ENCODE measurements around the gene TGFB1I1. TPM values are rescaled to one million over a fixed set of nuclear protein-coding genes. Genes with fewer than 3 reads are reported as not detected.

TGFB1I1 gene
- total and polyA plus RNA-seq, 2 experiments from 2014 or later: 4.1 to 4.2 TPM

- Histone ChIP-seq H3K4me2 (peak within 1 kb of the TSS; percentile 99), H3K36me3 (ENCODE audit: insufficient read depth) (no peaks in the 10 kb centered on the region), H3K27ac (ENCODE audit: low read depth) (peak within 1 kb of the TSS; percentile 93), H4K20me1 (replicated peaks; ENCODE audit: insufficient read depth) (peaks cover 19% of the 10 kb centered on the region), H3K4me3 (peak within 1 kb of the TSS; percentile 91), H2AFZ (peak within 1 kb of the TSS; percentile 70), H3K9me2 (ENCODE audit: insufficient read depth) (no peaks in the 10 kb centered on the region), H3K4me1 (ENCODE audit: insufficient read depth) (peaks cover 21% of the 10 kb centered on the region; the same call in 1 of the 2 replicates), H3K79me2 (replicated peaks; ENCODE audit: insufficient read depth) (peaks cover 26% of the 10 kb centered on the region), H3K27me3 (ENCODE audit: insufficient read depth) (no peaks in the 10 kb centered on the region), H3F3A (replicated peaks; ENCODE audit: low read depth) (peaks cover 4% of the 10 kb centered on the region; the same call in 1 of the 2 replicates)
- H3K36me3 Mint-ChIP-seq (ENCODE audit: low read depth): peaks cover 33% of the 10 kb centered on the region; the same call in 2 of the 3 replicates
- peak within 1 kb of the TSS; percentile 97 for H3K27ac Mint-ChIP-seq
- ATAC-seq (peak; percentile 75), DNase-seq (ENCODE audit: low spot score) (peak; percentile 99)
- H3K27me3 Mint-ChIP-seq (ENCODE audit: insufficient read depth, low read depth, poor library complexity): peaks cover 5% of the 10 kb centered on the region
- H3K4me3 Mint-ChIP-seq: peak within 1 kb of the TSS; percentile 89
- peaks cover 22% of the 10 kb centered on the region for H3K4me1 Mint-ChIP-seq
- peaks cover 4% of the 10 kb centered on the region; the same call in 2 of the 3 replicates for H3K9me3 Mint-ChIP-seq
- TF ChIP-seq REST (IDR thresholded peaks at IDR 0.05; ENCODE audit: unreplicated experiment): no peak
- TF ChIP-seq ZNF114 (CRISPR knock-in tag; IDR thresholded peaks at IDR 0.05): no peak
- TF ChIP-seq STAT1 (IDR thresholded peaks at IDR 0.05; ENCODE audit: unreplicated experiment): no peak
- peak; percentile 40 to 50; a peak in 3 of 4 replicates for TF ChIP-seq CTCF (conservative IDR thresholded peaks at IDR 0.05; ENCODE audit: low read depth in 2 of 2)
- peak; percentile 90 for TF ChIP-seq ETS1 (IDR thresholded peaks at IDR 0.05)
- TF ChIP-seq CREB1 (CRISPR knock-in tag; IDR thresholded peaks at IDR 0.05; ENCODE audit: low read depth): peak; percentile 92
- TF ChIP-seq ZNF331 (CRISPR knock-in tag; IDR thresholded peaks at IDR 0.05; ENCODE audit: low read depth): no peak
- no peak for TF ChIP-seq EZH2phosphoT487 (IDR thresholded peaks at IDR 0.05; ENCODE audit: unreplicated experiment)
- TF ChIP-seq POLR2AphosphoS5 (IDR thresholded peaks at IDR 0.05; ENCODE audit: low read depth): peak; percentile 53
- TF ChIP-seq EZH2 (IDR thresholded peaks at IDR 0.05; ENCODE audit: low read depth, unreplicated experiment): no peak
- no peak for TF ChIP-seq NANOG (IDR thresholded peaks at IDR 0.05; ENCODE audit: borderline replicate concordance)
- no peak for TF ChIP-seq JUNB (IDR thresholded peaks at IDR 0.05; ENCODE audit: unreplicated experiment)
- TF ChIP-seq ZNF462 (CRISPR knock-in tag; IDR thresholded peaks at IDR 0.05): no peak
Observed at GRCh38 chr16:31458844-31459686, 12.9 kb upstream of the TGFB1I1 start, which contains the start of gene ARMC5. ARMC5 (plus strand) TSS chr16:31459501; CDS start chr16:31459525, 24 bp downstream.

All from GM23338 (cell line).